Activated CD8-positive, alpha-beta T cell treated with anti-CD3 and anti-CD28 coated beads for 36 hours (primary cell): ENCODE data around the gene IL10RA. TPM values are rescaled to one million over a fixed set of nuclear protein-coding genes. Genes with fewer than 3 reads are reported as not detected.

Experiments used
- ATAC-seq: fragments of 200-7000 bp; cut with Tn5 transposase; one replicate; pipeline ENCODE4 v1.10.0; 2021; ENCODE audit warnings: mild to moderate bottlenecking, moderate library complexity
- CTCF ChIA-PET: fragments of 350-600 bp; sonication (Branson Sonifier 250); formaldehyde crosslinking; loops from one replicate; lab custom pipeline; 2021; ENCODE audit warnings: antibody characterized with exemption; lab: Charles Lee
- POLR2A ChIA-PET: fragments of 350-600 bp; sonication (Branson Sonifier 250); formaldehyde crosslinking; loops from one replicate; lab custom pipeline; 2021; ENCODE audit warnings: antibody characterized with exemption; lab: Charles Lee
- DNase-seq: peaks from one replicate; pipeline ENCODE4 v3.0.0-alpha.2; 2020
- H3K27ac Mint-ChIP-seq: one replicate; pipeline ENCODE4 v1.8.0; 2021; ENCODE audit warnings: mild to moderate bottlenecking, mixed read lengths
- H3K27me3 Mint-ChIP-seq: one replicate; pipeline ENCODE4 v1.8.0; 2021; ENCODE audit warnings: mixed read lengths
- H3K36me3 Mint-ChIP-seq: one replicate; pipeline ENCODE4 v1.8.0; 2021; ENCODE audit warnings: low read depth, mixed read lengths
- H3K4me1 Mint-ChIP-seq: one replicate; pipeline ENCODE4 v1.8.0; 2021; ENCODE audit warnings: low read depth, mixed read lengths
- H3K4me3 Mint-ChIP-seq: one replicate; pipeline ENCODE4 v1.8.0; 2021; ENCODE audit warnings: mild to moderate bottlenecking, moderate library complexity, mixed read lengths
- H3K9me3 Mint-ChIP-seq: one replicate; pipeline ENCODE4 v1.8.0; 2021; ENCODE audit warnings: mixed read lengths
- CTCF ChIP-seq: fragments of 200-600 bp; IDR thresholded peaks from one replicate; pipeline ENCODE4 v1.8.0; 2022; ENCODE audit warnings: antibody characterized with exemption, mild to moderate bottlenecking
- intact Hi-C: fragments of 100-400 bp; cut with micrococcal nuclease; formaldehyde crosslinking; loops from one replicate; pipeline ENCODE4 v1.10.0; 2022
- total RNA-seq, 2 experiments: library from RNA; stranded (reverse); gene quantifications; one replicate each; pipeline ENCODE4 v1.2.3, GENCODE V29; 2021

Gene IL10RA
- total RNA-seq, 2 experiments from 2014 or later = 73.3 to 80.9 TPM

GRCh38 chr11:118008271-118008911, 22.2 kb downstream of the IL10RA start:
- H3K27ac Mint-ChIP-seq = peak overlapping the region; percentile 84
- H3K4me3 Mint-ChIP-seq = no peak overlapping the region
- ChIA-PET CTCF (interaction anchor here (1.5 to 1.8 kb wide), 3 partner anchors 8 to 61 kb away, joined by 5 to 6 read pairs (median 6); no protein-coding TSS in a partner anchor), POLR2A (interaction anchor here (1.1 to 33.1 kb wide), 3 partner anchors 24 to 37 kb away, joined by 3 to 710 read pairs (median 4); partner anchors contain the start of gene IL10RA)
- H3K4me1 Mint-ChIP-seq = peaks cover 96% of the 10 kb centered on the region
- no peak for ATAC-seq
- peaks cover 11% of the 10 kb centered on the region for H3K9me3 Mint-ChIP-seq
- no peaks in the 10 kb centered on the region for H3K27me3 Mint-ChIP-seq
- DNase-seq = no peak
- intact Hi-C loops = no loop called here
- peaks cover 17% of the 10 kb centered on the region for H3K36me3 Mint-ChIP-seq
- no peak for TF ChIP-seq CTCF

DNA sequence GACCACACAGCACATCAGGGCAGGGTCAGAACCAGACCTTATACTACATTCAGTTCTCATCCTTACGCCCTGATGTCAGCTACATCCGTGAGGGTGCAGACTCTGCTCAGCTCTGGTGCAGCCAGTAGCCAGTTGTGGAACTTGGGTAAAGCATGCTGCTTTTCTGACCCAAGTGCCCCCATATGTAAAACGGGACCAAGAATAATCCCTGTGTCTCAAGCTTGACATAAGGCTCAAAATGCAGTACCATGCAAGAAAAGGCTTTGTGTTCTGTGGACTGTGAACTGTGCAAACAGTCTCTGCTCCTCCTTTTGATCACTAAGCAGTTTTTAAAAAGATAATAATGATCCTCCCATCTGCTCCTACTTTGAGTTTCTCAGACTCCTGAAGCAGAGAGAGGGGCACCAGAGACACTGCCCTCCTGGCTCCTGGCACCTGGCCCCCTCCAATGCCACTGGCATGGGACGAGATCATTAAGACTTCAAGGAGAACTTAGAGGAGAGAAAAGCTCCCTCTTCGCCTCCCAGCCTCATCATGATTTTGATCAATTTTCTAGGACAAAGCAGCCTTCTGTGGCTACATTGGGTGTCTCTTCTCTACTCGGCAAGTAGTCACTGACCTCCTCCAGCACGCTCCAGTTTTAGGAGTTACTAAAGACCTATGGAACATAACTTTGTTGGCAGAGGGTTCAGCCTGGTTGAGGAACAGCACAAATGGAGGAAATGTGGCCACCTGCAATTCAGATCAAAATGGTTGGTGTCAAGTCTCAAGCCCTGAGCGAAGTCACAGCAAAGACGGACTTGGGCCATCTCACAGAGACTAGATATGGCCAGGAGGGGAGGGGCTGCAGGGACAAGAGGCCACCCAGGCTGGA, 23.9 kb downstream of the IL10RA start:
- CTCF ChIA-PET = interaction anchor here (0.7 to 1.2 kb wide), 5 partner anchors 27 to 195 kb away, joined by 3 to 4 read pairs (median 3); no protein-coding TSS in a partner anchor
- POLR2A ChIA-PET = interaction anchor here (0.6 to 33.1 kb wide), 2 partner anchors 26 to 169 kb away, joined by 3 to 710 read pairs; partner anchors contain the start of gene IL10RA
- Mint-ChIP-seq H3K4me3 (no peak overlapping the region), H3K4me1 (peaks cover 95% of the 10 kb centered on the region), H3K36me3 (peaks cover 12% of the 10 kb centered on the region), H3K27me3 (no peaks in the 10 kb centered on the region), H3K27ac (peak overlapping the region; percentile 60), H3K9me3 (peaks cover 3% of the 10 kb centered on the region)
- DNase-seq (no peak), ATAC-seq (no peak)
- intact Hi-C loops = no loop called here
- TF ChIP-seq CTCF = no peak

DNA sequence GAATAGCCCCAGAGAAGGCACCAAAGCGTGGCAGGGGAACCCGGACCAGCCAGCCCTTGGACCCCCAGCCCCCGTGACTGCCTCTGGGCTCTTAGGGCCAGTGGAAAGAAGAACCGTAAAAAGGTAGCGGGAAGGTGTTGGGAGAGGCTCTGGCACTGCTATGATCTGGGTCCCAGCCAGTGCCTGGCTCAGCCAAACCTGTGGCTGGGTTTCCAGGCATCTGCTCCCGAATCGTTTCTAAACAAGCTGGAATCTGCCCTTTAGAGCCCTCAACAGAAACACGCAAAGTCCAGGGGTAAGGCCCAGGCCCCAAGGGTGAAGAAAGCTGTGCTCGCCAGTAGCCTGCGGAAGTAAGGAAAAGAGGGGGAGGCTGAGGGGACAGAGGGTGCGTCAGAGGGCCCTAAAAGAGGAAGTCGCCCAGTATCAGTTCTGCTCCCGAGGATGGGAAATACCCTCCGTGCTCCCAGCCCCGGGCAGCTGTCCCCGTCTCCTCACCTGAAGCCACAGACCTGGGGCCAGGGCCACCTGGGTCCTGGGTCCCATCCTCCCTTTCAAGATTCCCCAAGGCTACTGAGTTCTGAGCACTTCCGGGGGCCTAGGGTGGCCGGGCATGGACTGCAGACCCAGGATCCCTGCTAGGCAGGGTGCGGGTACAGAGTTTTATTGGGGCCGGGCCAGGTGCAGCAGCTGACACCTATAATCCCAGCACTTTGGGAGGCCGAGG, 24.7 kb downstream of the IL10RA start:
- no peaks in the 10 kb centered on the region for H3K27me3 Mint-ChIP-seq
- no peak overlapping the region for H3K4me3 Mint-ChIP-seq
- ChIA-PET POLR2A (interaction anchor here (0.7 to 33.1 kb wide), 3 partner anchors 10 to 27 kb away, joined by 3 to 710 read pairs (median 5); partner anchors contain the start of gene IL10RA), CTCF (interaction anchor here (1.0 to 1.2 kb wide), 3 partner anchors 26 to 65 kb away, joined by 3 to 4 read pairs (median 3); no protein-coding TSS in a partner anchor)
- DNase-seq (no peak), ATAC-seq (no peak)
- peaks cover 96% of the 10 kb centered on the region for H3K4me1 Mint-ChIP-seq
- peaks cover 6% of the 10 kb centered on the region for H3K9me3 Mint-ChIP-seq
- TF ChIP-seq CTCF = no peak
- peaks cover 12% of the 10 kb centered on the region for H3K36me3 Mint-ChIP-seq
- intact Hi-C loops = no loop called here
- H3K27ac Mint-ChIP-seq = peak overlapping the region; percentile 25

DNA sequence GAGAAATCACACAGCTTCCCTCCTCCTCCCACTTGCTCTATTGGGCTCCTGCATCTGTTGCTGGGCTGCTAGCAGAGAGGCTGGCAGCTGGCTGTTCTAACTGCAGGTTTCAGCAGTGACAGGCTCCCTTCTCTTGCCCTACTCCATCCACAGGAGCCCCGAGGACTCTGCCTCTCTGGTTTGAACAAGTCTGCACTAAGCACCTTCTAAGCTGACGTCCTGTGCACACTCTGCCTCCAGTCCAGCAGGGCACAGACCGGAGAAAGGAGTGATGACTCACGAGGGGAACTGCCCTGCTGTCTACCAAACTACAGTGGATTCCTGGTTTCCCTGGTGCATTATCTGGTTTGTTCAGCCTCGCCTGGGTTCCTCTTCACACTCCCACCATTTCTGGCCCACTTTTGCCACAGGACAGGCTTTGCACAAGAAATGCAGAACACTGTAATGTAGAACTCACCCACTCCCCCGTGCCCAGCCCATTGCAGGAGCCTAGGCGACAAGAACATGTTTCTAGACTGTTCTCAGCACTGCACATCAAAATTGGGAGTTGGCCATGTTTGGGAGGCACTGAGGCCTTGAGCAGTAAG, 26.0 kb downstream of the IL10RA start:
- intact Hi-C loops = no loop called here
- Mint-ChIP-seq H3K4me1 (peaks cover 96% of the 10 kb centered on the region), H3K9me3 (peaks cover 14% of the 10 kb centered on the region), H3K4me3 (no peak overlapping the region), H3K36me3 (peaks cover 19% of the 10 kb centered on the region), H3K27ac (peak overlapping the region; percentile 74), H3K27me3 (no peaks in the 10 kb centered on the region)
- DNase-seq (peak; percentile 48), ATAC-seq (peak; percentile 54)
- ChIA-PET CTCF (interaction anchor here (1.0 kb wide), 1 partner anchor 10 kb away, joined by 3 read pairs; no protein-coding TSS in a partner anchor), POLR2A (interaction anchor here (0.6 to 33.1 kb wide), 7 partner anchors 9 to 114 kb away, joined by 3 to 710 read pairs (median 5); partner anchors contain the start of gene IL10RA)
- no peak for TF ChIP-seq CTCF
